BJ (cell line): ENCODE results near the gene ZEB2. TPM values are rescaled to one million over a fixed set of nuclear protein-coding genes. Genes with fewer than 3 reads are reported as not detected.

Source experiments
- CTCF ChIA-PET: fragments of 350-600 bp; formaldehyde crosslinking; extraction: SDS; loops from one replicate; lab custom pipeline; 2021; ENCODE audit warnings: antibody characterized with exemption, inconsistent platforms; lab: Yijun Ruan, JAX
- POLR2A ChIA-PET: fragments of 300-600 bp; sonication (Branson Sonifier 250); formaldehyde crosslinking; extraction: SDS; loops from one replicate; lab custom pipeline; 2021; ENCODE audit warnings: antibody characterized with exemption; lab: Charles Lee
- DNase-seq: peaks from one replicate; pipeline ENCODE4 v3.0.0-alpha.2; 2011; ENCODE audit warnings: low read depth
- H3K27me3 ChIP-seq: 2 replicates; pipeline ENCODE4 v1.6.0; 2011; ENCODE audit warnings: low read length; ENCODE audit not compliant: control insufficient read depth, insufficient read depth
- H3K36me3 ChIP-seq: 2 replicates; pipeline ENCODE4 v1.5.1; 2011; ENCODE audit warnings: low read length; ENCODE audit not compliant: control insufficient read depth, insufficient read depth
- H3K4me3 ChIP-seq: 2 replicates; pipeline ENCODE4 v1.5.1; 2011; ENCODE audit warnings: low read depth, mild to moderate bottlenecking, control low read depth, low read length
- CTCF ChIP-seq: IDR thresholded peaks from 2 replicates; pipeline ENCODE4 v1.5.1; 2011; ENCODE audit warnings: low read depth, mild to moderate bottlenecking, control low read depth, inconsistent platforms, low read length, moderate library complexity; ENCODE audit not compliant: insufficient read depth
- polyA plus RNA-seq: library from polyadenylated mRNA; depleted of rRNA; stranded (reverse); fragments of >200 nt; gene quantifications from 2 replicates; pipeline ENCODE4 v1.2.3, GENCODE V29; 2011

ZEB2 gene
- polyA plus RNA-seq, 1 experiment: 60.2 TPM

- H3K27me3 ChIP-seq: no peaks in the 10 kb centered on the region
- no peaks in the 10 kb centered on the region for H3K36me3 ChIP-seq
- H3K4me3 ChIP-seq: no peak overlapping the region
- DNase-seq: no peak
- POLR2A ChIA-PET: no interaction called here
- TF ChIP-seq CTCF: no peak
- CTCF ChIA-PET: no interaction called here
Observed at GRCh38 chr2:144545787-144546186, 25.9 kb upstream of the ZEB2 start.

GRCh38 chr2:144544053-144544452 lies 24.1 kb upstream of the ZEB2 start:
- POLR2A ChIA-PET: interaction anchor here (0.7 kb wide), 1 partner anchor 329 kb away, joined by 5 read pairs; no protein-coding TSS in a partner anchor
- CTCF ChIA-PET: no interaction called here
- TF ChIP-seq CTCF: no peak
- no peak overlapping the region for H3K4me3 ChIP-seq
- H3K27me3 ChIP-seq: no peaks in the 10 kb centered on the region
- H3K36me3 ChIP-seq: no peaks in the 10 kb centered on the region
- no peak for DNase-seq

- CTCF ChIA-PET: interaction anchor here (0.6 to 2.4 kb wide), 2 partner anchors 10 to 368 kb away, joined by 3 to 7 read pairs; no protein-coding TSS in a partner anchor
- DNase-seq: no peak
- no peaks in the 10 kb centered on the region for H3K36me3 ChIP-seq
- no peaks in the 10 kb centered on the region for H3K27me3 ChIP-seq
- H3K4me3 ChIP-seq: no peak overlapping the region
- POLR2A ChIA-PET: no interaction called here
- no peak for TF ChIP-seq CTCF
Observed at GRCh38 chr2:144541396-144541795, 21.5 kb upstream of the ZEB2 start.

GRCh38 chr2:144539289-144539782 lies 19.4 kb upstream of the ZEB2 start:
- CTCF ChIA-PET: interaction anchor here (0.6 kb wide), 1 partner anchor 1144 kb away, joined by 3 read pairs; no protein-coding TSS in a partner anchor
- POLR2A ChIA-PET: no interaction called here
- no peak for DNase-seq
- no peak for TF ChIP-seq CTCF
- no peaks in the 10 kb centered on the region for H3K36me3 ChIP-seq
- H3K4me3 ChIP-seq: no peak overlapping the region
- H3K27me3 ChIP-seq: no peaks in the 10 kb centered on the region

- ChIA-PET POLR2A (no interaction called here), CTCF (interaction anchor here (1.2 kb wide), 1 partner anchor 12 kb away, joined by 5 read pairs; no protein-coding TSS in a partner anchor)
- H3K27me3 ChIP-seq: no peaks in the 10 kb centered on the region
- DNase-seq: no peak
- TF ChIP-seq CTCF: no peak
- H3K36me3 ChIP-seq: no peaks in the 10 kb centered on the region
- H3K4me3 ChIP-seq: no peak overlapping the region
Observed at GRCh38 chr2:144535300-144535699, 15.4 kb upstream of the ZEB2 start.
